Activated CD4-positive, alpha-beta T cell treated with anti-CD3 and anti-CD28 coated beads for 1 hour (primary cell): Measurements from ENCODE around the gene ZNF622.

ENCODE experiments used
- DNase-seq: peaks from one replicate; pipeline ENCODE4 v3.0.0-alpha.2; 2020

Gene ZNF622

GRCh38 chr5:16465544-16466432, at the start of gene ZNF622:
ZNF622 (minus strand) TSS chr5:16465800; CDS start chr5:16465665, 135 bp downstream.
- DNase-seq: peak; percentile 78

- DNase-seq: no peak
Observed at GRCh38 chr5:16510098-16510497, 44.5 kb upstream of the ZNF622 start.

GRCh38 chr5:16508730-16509531, 43.3 kb upstream of the ZNF622 start:
- DNase-seq: no peak

- DNase-seq: no peak
Observed at GRCh38 chr5:16507716-16508115, 42.1 kb upstream of the ZNF622 start.

- no peak for DNase-seq
Observed at GRCh38 chr5:16505904-16506303, 40.3 kb upstream of the ZNF622 start.

- DNase-seq: no peak
Observed at GRCh38 chr5:16505140-16505891, 39.7 kb upstream of the ZNF622 start.

- DNase-seq: no peak
Observed at GRCh38 chr5:16504571-16504970, 39.0 kb upstream of the ZNF622 start.

GRCh38 chr5:16502866-16503265, 37.3 kb upstream of the ZNF622 start:
- no peak for DNase-seq

- DNase-seq: no peak
Observed at GRCh38 chr5:16500024-16500423, 34.4 kb upstream of the ZNF622 start.

- no peak for DNase-seq
Observed at GRCh38 chr5:16497546-16497945, 31.9 kb upstream of the ZNF622 start.

- no peak for DNase-seq
Observed at GRCh38 chr5:16493261-16493660, 27.7 kb upstream of the ZNF622 start.

- DNase-seq: no peak
Observed at GRCh38 chr5:16492398-16493140, 27.0 kb upstream of the ZNF622 start.

- DNase-seq: no peak
Observed at GRCh38 chr5:16490911-16491310, 25.3 kb upstream of the ZNF622 start.

- no peak for DNase-seq
Observed at GRCh38 chr5:16489322-16489791, 23.8 kb upstream of the ZNF622 start.

- no peak for DNase-seq
Observed at GRCh38 chr5:16487456-16487855, 21.9 kb upstream of the ZNF622 start.

- DNase-seq: no peak
Observed at GRCh38 chr5:16486711-16487111, 21.1 kb upstream of the ZNF622 start.

- no peak for DNase-seq
Observed at GRCh38 chr5:16485656-16486055, 20.1 kb upstream of the ZNF622 start.

- DNase-seq: no peak
Observed at GRCh38 chr5:16484081-16484480, 18.5 kb upstream of the ZNF622 start.

- DNase-seq: no peak
Observed at GRCh38 chr5:16483361-16483760, 17.8 kb upstream of the ZNF622 start.

GRCh38 chr5:16482891-16483290, 17.3 kb upstream of the ZNF622 start:
- DNase-seq: no peak

- no peak for DNase-seq
Observed at GRCh38 chr5:16480821-16481538, 15.4 kb upstream of the ZNF622 start.

- no peak for DNase-seq
Observed at GRCh38 chr5:16480144-16480543, 14.5 kb upstream of the ZNF622 start.
